ENCODE measurements around the gene IL17RA.
A peak's percentile ranks its signal among the peaks of the same experiment; 100 is the strongest.

Gene IL17RA

DNA sequence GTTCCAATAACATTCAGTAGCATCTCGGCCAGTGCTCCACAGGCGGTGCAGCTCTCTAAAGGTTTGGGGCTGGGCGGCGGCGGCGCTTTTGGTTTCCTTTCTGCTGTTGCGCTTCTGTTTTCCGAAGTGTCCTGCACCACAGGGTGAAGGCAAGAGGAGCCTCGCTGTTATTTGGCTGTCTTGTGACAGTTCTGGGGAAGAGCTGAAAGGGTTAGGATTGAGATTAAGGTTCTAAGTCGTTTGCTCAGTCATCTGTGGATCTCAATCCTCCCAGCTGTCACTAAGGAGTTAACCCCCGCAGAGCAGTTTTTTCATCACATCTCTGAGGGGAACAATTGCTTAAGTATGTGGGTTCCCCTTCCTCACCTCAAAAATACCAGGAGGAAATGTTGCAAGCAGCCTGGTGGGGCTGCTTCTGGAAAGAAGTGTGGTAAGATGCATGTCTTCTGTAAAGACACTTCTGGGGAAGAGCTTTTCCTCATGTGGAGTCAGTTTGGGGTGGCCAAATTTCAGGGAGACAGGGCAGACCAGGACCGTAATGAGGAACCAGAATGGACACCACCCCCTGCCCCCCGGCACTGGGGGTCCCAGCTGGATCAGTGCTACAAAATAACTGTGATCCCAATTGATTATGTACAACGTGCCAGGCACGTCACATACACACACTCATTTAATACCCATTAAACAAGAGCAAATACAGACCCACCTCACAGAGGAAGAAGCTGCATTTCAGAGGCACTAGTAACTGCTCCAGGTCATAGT, 22.2 kb downstream of the IL17RA start:
- DNase-seq = no peak

- DNase-seq = no peak
These were observed 22.7 kb downstream of the IL17RA start for GRCh38 chr22:17107547-17107810.

DNA sequence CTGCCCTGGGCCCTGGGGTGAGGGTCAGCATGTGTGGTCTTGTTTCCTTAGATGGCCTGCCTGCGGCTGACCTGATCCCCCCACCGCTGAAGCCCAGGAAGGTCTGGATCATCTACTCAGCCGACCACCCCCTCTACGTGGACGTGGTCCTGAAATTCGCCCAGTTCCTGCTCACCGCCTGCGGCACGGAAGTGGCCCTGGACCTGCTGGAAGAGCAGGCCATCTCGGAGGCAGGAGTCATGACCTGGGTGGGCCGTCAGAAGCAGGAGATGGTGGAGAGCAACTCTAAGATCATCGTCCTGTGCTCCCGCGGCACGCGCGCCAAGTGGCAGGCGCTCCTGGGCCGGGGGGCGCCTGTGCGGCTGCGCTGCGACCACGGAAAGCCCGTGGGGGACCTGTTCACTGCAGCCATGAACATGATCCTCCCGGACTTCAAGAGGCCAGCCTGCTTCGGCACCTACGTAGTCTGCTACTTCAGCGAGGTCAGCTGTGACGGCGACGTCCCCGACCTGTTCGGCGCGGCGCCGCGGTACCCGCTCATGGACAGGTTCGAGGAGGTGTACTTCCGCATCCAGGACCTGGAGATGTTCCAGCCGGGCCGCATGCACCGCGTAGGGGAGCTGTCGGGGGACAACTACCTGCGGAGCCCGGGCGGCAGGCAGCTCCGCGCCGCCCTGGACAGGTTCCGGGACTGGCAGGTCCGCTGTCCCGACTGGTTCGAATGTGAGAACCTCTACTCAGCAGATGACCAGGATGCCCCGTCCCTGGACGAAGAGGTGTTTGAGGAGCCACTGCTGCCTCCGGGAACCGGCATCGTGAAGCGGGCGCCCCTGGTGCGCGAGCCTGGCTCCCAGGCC, 23.7 kb downstream of the IL17RA start:
- DNase-seq = no peak

GRCh38 chr22:17109113-17109865, 24.5 kb downstream of the IL17RA start:
- no peak for DNase-seq

- DNase-seq = no peak
These were observed 25.2 kb downstream of the IL17RA start for GRCh38 chr22:17109976-17110375.

DNA sequence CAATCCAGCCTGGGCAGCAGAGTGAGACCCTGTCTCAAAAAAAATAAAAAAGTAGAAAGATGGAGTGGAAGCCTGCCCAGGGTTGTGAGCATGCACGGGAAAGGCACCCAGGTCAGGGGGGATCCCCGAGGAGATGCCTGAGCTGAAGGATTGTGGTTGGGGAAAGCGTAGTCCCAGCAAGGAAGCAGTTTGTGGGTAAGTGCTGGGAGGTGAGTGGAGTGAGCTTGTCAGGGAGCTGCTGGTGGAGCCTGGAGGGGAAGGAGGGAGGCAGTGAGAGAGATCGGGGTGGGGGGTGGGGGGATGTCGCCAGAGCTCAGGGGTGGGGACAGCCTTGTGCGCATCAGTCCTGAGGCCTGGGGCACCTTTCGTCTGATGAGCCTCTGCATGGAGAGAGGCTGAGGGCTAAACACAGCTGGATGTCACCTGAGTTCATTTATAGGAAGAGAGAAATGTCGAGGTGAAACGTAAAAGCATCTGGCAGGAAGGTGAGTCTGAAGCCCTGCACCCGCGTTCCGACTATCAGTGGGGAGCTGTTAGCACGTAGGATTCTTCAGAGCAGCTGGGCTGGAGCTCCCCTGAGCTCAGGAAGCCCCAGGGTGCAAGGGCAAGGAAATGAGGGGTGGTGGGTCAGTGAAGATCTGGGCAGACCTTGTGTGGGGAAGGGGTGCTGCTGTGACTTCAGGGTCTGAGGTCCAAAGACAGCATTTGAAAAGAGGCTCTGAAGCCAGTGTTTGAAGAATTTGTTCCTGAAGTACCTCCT, 26.2 kb downstream of the IL17RA start:
- DNase-seq = no peak

GRCh38 chr22:17112491-17113042, 27.8 kb downstream of the IL17RA start:
- DNase-seq = no peak

- no peak for DNase-seq
These were observed 28.8 kb downstream of the IL17RA start for GRCh38 chr22:17113600-17113999.

DNA sequence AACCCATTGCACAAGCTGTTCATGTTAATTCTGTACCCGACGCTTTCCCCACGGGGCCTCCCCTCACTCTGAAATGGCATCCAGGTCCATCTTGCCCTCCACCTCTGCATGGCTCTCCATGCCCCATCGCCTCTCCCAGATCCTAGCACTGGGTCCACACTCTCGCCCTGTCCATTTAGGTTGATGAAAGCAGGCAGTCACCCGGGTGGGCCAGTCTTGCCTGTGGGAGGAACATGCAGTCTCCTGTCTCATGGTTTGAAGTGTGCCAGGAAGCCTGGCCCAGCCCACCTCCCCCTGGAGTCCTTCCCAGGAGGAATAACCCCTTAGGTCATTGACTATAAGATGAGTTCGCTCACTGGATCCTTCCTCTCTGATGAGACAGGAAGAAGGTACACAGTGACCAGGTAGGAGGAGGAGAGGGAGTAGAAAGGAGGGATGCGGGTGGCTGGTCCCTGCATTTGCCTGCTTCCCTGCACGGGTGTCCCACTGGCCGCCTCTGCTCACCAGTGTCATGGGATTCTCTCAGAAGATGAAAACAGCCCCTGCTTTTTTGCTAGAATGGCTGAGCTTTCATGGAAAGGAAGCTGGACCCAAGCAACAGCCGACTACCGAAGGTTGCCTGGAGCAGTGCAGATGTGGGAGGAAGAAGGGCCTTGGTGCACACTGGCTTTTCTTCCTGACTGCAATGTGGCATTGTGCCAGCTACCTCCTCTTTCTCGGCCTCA, 29.5 kb downstream of the IL17RA start:
- DNase-seq = no peak

GRCh38 chr22:17114898-17115235, 30.1 kb downstream of the IL17RA start:
- DNase-seq = no peak

- no peak for DNase-seq
These were observed 30.4 kb downstream of the IL17RA start for GRCh38 chr22:17115236-17115635.

DNA sequence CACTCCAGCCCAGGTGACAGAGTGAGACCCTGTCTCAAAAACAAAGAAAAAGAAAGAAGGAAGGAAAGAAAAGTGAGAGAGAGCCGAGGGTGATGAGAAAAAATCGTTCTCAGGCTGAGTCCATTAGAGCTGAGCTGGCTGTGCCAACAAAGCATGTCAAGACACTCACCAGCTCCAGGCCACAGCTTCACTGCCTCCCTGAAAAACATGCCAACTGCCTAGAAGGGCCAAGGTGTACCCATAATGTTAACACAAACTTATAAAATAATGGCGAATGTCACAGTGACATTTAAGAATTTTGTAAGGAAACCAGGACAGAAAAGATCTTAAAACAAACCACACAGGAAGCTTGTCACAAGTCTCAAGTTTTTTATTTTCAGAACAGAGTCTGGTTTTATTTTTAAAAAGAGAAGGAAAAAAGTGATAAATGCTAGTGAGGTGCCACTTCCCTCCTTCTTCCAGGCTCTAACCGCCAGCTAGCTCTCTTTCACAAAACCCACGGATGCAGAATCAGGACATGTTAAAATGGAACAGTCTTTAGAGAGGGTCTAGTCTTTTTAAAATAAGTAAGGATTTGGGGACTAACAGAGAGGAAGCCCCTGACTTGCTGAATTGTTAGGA, 31.3 kb downstream of the IL17RA start:
- DNase-seq = no peak

GRCh38 chr22:17116572-17117330, 32.0 kb downstream of the IL17RA start:
- DNase-seq = peak; percentile 51

- DNase-seq = no peak
These were observed 32.6 kb downstream of the IL17RA start for GRCh38 chr22:17117400-17117799.

- no peak for DNase-seq
These were observed 33.1 kb downstream of the IL17RA start for GRCh38 chr22:17117890-17118289.

DNA sequence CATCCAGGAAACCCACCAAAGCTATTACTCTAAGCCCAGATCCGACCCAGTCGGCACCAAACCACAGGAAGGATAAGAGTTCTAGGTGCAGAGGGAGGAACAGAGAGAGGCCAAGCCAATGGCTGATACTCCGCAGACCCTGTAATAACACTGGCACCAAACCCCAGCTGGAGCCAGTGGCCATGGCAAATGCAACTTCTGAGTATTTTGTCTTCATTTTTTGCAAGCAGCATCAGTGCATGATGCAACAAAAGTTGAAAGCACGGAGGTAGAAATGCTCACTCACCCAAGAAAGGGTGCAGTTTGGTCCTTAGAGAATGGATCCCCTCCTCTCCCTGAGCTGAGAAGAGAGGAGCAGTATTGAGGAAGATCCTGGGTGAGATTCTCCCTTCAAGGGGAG, 33.5 kb downstream of the IL17RA start:
- DNase-seq = no peak

DNA sequence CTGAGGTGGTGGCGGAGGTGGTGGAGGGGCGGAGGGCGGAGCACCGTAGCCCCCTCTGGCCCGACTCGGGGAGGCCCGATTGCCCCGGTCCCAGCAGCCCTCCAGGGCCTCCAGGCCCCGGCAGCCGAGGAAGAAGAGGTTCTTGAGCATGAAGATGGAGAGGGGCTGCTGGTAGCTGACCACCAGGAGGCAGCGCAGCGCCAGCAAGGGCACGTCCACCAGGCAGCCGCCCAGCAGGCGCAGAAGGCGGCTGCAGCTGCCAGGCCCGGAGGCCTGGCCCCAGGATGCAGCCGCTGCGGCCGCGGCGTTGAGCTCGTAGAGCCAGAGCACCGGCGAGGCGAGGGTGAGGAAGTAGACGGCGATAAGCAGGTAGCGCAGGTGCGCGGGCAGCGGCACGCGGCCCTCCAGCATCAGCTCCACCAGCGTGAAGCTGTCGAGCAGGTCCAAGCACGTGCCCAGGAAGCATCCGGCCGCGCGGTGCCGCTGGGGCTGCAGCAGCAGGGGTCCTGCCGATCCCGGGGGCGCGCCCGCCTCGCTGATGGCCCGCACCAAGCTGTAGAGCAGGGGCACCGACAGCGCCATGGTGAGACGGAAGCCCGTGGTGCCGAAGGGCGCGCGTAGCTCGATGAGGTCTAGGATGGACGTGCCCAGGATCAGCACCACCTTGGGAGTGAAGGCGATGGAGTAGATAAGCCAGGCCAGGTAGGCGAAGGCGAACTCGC, 34.8 kb downstream of the IL17RA start:
- DNase-seq = peak; percentile 48

DNA sequence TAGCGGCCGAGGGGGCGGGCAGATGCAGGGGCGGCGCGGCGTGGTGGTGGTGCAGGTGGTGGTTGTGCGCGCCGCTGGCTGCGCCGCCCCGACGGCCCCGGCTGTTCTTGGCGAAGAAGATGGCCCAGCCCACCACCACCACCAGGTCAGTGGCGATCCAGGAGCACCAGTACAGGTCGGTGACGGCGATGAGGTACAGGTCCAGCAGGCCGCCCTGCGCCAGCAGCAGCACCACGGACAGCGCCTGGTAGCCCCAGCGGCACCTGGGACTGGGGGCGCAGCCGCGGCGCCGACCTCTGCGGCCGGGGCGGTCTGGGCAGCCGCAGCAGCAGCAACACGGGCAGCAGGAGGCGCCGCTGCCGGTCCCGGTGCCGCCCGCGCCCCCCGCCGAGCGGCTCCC, 35.5 kb downstream of the IL17RA start:
- peak; percentile 77 for DNase-seq

GRCh38 chr22:17120711-17121232, 36.0 kb downstream of the IL17RA start:
- DNase-seq = no peak
